OCI-LY1 (cell line): ENCODE measurements around the gene SELENOH.

Experiments
- CTCF ChIP-seq: fragments of 200-600 bp; sonication (generic), shearing (Covaris generic); IDR thresholded peaks from 2 replicates; pipeline ENCODE4 v1.5.1; 2017; ENCODE audit warnings: mild to moderate bottlenecking, antibody characterized with exemption, low read length, moderate library complexity, mixed read lengths
- EZH2 ChIP-seq: fragments of 200-600 bp; sonication (generic), shearing (Covaris generic); IDR thresholded peaks from 2 replicates; pipeline ENCODE4 v1.8.0; 2017; ENCODE audit warnings: borderline replicate concordance, mixed run types, mild to moderate bottlenecking, antibody characterized with exemption, low read length, moderate library complexity, mixed read lengths

- no peak for TF ChIP-seq EZH2
- TF ChIP-seq CTCF, result no peak
Measured at GRCh38 chr11:57776031-57776521, 34.8 kb downstream of the SELENOH start.
